HT1080 (cell line): ENCODE results near the gene ITCH. TPM values are rescaled to one million over a fixed set of nuclear protein-coding genes. Genes with fewer than 3 reads are reported as not detected.

Source experiments
- DNase-seq: peaks from one replicate; pipeline ENCODE4 v3.0.0-alpha.2; 2015; ENCODE audit warnings: low read depth
- small RNA-seq: library from RNA; depleted of rRNA; stranded (forward); fragments of <200 nt; gene quantifications from one replicate; pipeline ENCODE3, GENCODE V24; 2014
- total RNA-seq: library from RNA; depleted of rRNA; stranded (reverse); fragments of >200 nt; shearing (Covaris generic); gene quantifications from 2 replicates; pipeline ENCODE4 v1.2.3, GENCODE V29; 2014; rRNA removed

Gene ITCH
- total RNA-seq, 1 experiment from 2014 or later: 25.4 TPM

DNA sequence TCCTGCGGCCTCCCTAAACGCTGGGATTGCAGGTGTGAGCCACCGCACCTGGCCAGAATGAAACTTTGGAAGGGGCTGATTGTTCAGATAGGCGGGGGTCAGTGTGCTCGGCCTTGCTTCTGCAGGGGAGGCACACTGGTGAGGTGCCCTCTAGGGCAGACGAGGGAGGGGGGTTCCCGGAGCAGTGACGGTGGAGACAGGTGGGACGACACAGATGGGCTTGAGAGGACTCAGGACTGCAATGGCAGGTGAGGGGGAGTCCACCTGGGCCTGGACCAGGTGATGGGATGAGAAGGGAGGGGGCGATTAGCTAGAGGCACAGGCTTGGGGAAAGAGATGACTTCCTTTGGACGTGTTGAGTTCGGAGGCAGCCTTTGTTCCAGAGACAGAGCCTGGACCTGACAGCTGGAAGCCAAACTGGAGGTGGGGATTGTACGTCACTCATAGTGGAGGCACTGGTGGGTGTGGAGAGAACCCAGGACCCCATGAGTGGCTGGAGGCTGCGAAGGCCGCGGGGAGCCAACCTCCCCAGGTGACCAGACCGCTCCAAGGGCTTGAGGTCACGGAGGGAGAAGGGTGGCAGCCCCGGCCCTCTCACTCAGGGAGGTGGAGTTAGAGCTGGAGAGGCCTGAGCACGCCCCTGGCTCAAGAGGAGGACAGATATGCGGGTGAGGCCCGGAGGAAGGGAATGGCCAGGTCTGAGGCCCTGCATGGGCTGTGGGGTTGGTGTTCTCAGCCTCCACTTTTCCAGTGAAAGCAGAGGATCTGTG lies 185.0 kb downstream of the ITCH start:
- no peak for DNase-seq

GRCh38 chr20:34549291-34549928 lies 186.3 kb downstream of the ITCH start:
- DNase-seq: no peak

- no peak for DNase-seq
Measured at GRCh38 chr20:34549929-34550305, 186.8 kb downstream of the ITCH start.

DNA sequence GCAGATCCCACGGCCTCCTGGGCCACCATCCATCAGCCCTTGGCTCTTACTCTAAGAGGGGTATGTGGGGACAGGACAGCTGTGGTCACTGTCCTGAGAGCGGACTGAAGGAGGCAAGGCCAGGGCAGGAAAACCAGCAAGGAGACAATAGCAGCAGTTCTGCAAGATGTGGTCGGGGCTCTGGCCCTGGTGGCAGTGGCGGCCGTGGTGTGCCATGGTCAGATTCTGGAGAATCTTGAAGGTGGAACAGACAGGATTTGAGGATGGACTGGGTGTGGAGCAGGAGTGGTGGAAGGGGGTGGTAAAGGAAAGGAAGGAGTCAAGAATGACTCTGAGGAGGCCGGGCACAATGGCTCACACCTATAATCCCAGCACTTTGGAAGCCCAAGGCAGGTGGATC lies 189.5 kb downstream of the ITCH start:
- DNase-seq: no peak

DNA sequence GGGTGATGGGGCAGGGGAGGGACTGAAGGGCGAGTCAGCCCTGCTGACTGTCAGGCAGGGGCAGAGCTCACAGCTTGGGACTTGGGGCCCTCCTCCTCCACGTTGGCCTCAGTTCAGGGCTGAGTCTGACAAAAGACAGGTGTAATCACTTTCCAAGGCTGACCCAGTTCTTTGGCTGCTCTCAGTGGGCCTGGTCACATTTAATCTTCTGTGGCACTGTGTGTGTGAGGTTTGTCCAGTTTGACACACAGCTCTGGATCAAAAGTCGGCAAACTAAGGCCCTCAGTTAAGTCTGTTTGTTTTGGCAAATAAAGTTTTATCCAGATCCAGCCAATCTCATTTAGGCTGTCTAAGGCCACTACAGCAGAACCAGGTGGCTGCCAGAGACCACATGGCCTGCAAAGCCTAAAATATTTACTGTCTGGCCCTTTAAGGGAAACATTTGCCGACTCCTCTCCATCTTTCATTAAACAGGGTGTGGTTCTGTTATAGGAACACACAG lies 190.3 kb downstream of the ITCH start:
- DNase-seq: no peak

- no peak for DNase-seq
Measured at GRCh38 chr20:34557936-34558319, 194.9 kb downstream of the ITCH start.

GRCh38 chr20:34558320-34559218 lies 195.5 kb downstream of the ITCH start, which contains the start of gene MAP1LC3A:
Gene MAP1LC3A, plus strand, starts transcription at chr20:34558718. Its CDS starts 151 bp downstream, at chr20:34558869.
- no peak for DNase-seq

DNA sequence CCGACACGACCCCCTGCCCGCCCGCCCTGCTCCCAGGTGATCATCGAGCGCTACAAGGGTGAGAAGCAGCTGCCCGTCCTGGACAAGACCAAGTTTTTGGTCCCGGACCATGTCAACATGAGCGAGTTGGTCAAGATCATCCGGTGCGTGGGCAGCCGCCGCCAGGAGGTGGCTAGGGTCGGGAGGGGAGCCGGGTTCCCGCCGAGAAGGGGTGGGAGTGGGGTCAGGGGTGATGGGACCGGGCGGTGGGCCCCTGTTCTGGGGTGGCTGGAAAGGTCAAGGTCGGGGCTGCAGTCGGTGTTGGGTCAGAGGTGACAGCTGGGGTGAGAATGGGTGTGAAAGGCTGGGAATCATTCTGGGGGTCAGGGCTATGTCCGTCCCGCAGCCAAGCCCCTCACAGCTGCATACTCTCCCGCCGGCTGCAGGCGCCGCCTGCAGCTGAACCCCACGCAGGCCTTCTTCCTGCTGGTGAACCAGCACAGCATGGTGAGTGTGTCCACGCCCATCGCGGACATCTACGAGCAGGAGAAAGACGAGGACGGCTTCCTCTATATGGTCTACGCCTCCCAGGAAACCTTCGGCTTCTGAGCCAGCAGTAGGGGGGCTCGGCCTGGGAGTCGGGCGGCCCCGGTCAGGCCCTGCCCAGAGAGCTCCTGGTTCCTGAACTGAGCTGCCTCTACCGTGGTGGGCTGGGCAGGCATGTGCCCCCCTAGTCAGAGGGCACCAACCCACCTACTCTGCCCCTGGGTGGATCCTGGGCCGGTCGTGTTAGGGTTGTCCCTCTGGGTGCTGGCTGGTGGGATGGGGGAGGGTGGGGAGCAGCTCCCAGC lies 196.5 kb downstream of the ITCH start:
- no peak for DNase-seq

DNA sequence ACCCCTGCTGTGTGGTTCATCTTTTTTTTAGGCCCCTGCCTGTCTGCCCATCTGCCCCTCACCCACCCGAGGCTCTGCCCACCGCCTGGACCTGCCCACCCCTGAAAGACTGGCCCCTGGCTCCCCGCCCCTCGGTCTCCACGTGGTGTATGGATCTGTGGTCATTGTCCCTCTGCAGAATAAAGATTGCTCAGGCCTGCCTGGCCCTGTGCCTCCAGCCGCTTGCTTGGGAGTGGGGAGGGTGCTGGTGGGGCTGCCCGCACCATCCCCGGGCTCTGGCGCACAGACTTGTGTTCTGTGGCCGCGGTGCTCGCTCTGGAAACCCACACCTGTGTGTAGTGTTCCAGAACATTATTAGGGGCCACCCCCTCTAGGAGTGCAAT lies 197.1 kb downstream of the ITCH start:
- no peak for DNase-seq

DNA sequence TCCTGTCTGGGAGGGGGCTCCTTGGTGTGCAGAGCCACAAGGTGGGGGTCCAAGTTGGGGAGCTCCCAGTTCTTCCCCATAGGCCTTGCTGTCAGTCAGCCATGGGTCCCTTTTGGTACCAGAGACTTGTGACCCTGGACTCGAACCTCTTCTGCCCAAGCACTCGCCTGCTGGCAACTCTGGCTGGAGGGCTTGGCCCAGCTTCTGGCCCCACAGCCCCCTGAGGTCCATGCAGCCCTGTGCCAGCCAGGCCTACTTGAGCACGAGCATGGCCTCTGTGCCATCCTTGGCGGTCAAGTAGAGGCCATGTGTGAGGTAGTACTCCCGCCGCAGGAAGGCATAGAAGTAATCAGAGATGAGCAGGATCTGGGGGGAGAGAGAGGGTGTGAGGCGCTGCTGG lies 197.5 kb downstream of the ITCH start:
- no peak for DNase-seq

Small RNA genes lying within 50 kb of the gene (small RNA-seq; reads per million reads assigned to genes)
- gene AL356299.1: not detected
- gene MIR644A: not detected
- gene RF00019: not detected

Other genes with a start within 250 kb of the ITCH start
- gene ASIP, start 121.8 kb upstream of the ITCH start, total RNA-seq: not detected in 2 replicates
- gene AHCY, start 59.9 kb upstream of the ITCH start, total RNA-seq: 202 and 223 TPM in 2 replicates
- gene DYNLRB1, start 153.1 kb downstream of the ITCH start, total RNA-seq: 133 and 186 TPM in 2 replicates
- not detected in 2 replicates for gene MAP1LC3A, start 195.4 kb downstream of the ITCH start, total RNA-seq